AG04450 (cell line): Measurements from ENCODE around the gene TMC1. TPM values are rescaled to one million over a fixed set of nuclear protein-coding genes. Genes with fewer than 3 reads are reported as not detected.

Source experiments
- CTCF ChIA-PET: fragments of 300-600, 350-600 bp; formaldehyde crosslinking; extraction: SDS; loops from one replicate; lab custom pipeline; 2022; ENCODE audit warnings: antibody characterized with exemption, inconsistent platforms; lab: Charles Lee
- POLR2A ChIA-PET: fragments of 350-600 bp; formaldehyde crosslinking; extraction: SDS; loops from one replicate; lab custom pipeline; 2021; ENCODE audit warnings: antibody characterized with exemption, inconsistent platforms; lab: Yijun Ruan, JAX
- DNase-seq: peaks from one replicate; pipeline ENCODE4 v3.0.0-alpha.2; 2011; ENCODE audit warnings: low read depth, low spot score
- H3K27ac ChIP-seq: one replicate; pipeline ENCODE4 v1.5.1; 2012; ENCODE audit warnings: low read depth, low read length, control low read depth
- H3K27me3 ChIP-seq: one replicate; pipeline ENCODE4 v1.6.0; 2012; ENCODE audit warnings: low read length; ENCODE audit not compliant: control insufficient read depth, insufficient read depth
- H3K4me3 ChIP-seq: 2 replicates; pipeline ENCODE4 v1.5.1; 2011; ENCODE audit warnings: mild to moderate bottlenecking, low read depth, low read length, control low read depth
- H3K9me3 ChIP-seq: 2 replicates; pipeline ENCODE4 v1.5.1; 2012; ENCODE audit warnings: low read length; ENCODE audit not compliant: control insufficient read depth, insufficient read depth
- polyA plus RNA-seq: library from polyadenylated mRNA; depleted of rRNA; stranded (reverse); fragments of >200 nt; gene quantifications from 2 replicates; pipeline ENCODE4 v1.2.3, GENCODE V29; 2011
- TF ChIP-seq, protein P1 (sequence below): IDR thresholded peaks from 2 replicates; pipeline ENCODE4 v1.5.1; 2011; ENCODE audit warnings: low read depth, low read length, control low read depth, inconsistent platforms

Gene TMC1
- polyA plus RNA-seq, 1 experiment: not detected

DNA sequence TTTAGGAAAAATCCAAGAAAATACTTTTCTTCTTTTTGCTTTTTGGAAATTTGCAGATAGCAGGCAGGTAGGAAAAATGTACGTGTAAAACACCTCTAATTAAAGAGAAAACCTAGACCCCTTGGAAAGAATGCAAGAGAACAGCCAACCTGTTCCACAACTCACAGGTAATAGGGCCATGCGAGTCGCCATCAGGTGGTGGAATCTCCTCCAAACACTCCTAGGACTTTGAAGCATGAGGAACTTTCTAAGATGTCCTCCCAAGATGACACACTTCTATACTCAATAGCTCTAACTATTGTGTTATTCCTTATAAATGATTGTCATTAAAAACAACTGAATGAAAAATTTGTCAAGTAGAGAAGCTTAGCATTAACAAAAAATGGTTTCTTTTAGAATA, 174.0 kb downstream of the TMC1 start:
- CTCF ChIA-PET: interaction anchor here (2.1 kb wide), 1 partner anchor 414 kb away, joined by 10 read pairs; no protein-coding TSS in a partner anchor
- Histone ChIP-seq H3K9me3 (no peaks in the 10 kb centered on the region), H3K27me3 (no peaks in the 10 kb centered on the region), H3K27ac (no peak overlapping the region), H3K4me3 (no peak overlapping the region)
- TF ChIP-seq, protein P1, sequence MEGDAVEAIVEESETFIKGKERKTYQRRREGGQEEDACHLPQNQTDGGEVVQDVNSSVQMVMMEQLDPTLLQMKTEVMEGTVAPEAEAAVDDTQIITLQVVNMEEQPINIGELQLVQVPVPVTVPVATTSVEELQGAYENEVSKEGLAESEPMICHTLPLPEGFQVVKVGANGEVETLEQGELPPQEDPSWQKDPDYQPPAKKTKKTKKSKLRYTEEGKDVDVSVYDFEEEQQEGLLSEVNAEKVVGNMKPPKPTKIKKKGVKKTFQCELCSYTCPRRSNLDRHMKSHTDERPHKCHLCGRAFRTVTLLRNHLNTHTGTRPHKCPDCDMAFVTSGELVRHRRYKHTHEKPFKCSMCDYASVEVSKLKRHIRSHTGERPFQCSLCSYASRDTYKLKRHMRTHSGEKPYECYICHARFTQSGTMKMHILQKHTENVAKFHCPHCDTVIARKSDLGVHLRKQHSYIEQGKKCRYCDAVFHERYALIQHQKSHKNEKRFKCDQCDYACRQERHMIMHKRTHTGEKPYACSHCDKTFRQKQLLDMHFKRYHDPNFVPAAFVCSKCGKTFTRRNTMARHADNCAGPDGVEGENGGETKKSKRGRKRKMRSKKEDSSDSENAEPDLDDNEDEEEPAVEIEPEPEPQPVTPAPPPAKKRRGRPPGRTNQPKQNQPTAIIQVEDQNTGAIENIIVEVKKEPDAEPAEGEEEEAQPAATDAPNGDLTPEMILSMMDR: no peak
- no peak for DNase-seq
- POLR2A ChIA-PET: no interaction called here

DNA sequence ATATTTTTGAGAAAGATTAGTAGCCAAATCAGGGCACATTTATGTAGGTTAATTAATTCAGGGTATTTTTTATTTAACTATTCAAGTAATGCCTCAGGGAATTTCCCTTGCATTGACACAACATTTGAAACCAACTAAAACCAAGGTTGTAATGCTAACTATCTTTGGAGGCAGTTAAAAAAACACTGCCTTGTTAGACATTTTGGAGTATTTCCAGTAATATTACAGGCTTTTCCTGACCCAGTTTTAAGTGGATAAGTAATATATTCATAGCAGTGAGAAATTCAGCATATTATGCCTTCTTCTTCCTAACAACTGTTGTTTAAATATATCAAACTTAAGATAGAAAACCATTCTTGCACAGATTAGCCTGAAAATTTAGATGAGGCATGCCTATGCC, 175.1 kb downstream of the TMC1 start:
- no peaks in the 10 kb centered on the region for H3K9me3 ChIP-seq
- ChIA-PET CTCF (interaction anchor here (0.6 kb wide), 1 partner anchor 766 kb away, joined by 8 read pairs; no protein-coding TSS in a partner anchor), POLR2A (no interaction called here)
- no peak for DNase-seq
- TF ChIP-seq, protein P1: no peak
- no peaks in the 10 kb centered on the region for H3K27me3 ChIP-seq
- H3K4me3 ChIP-seq: no peak overlapping the region
- no peak overlapping the region for H3K27ac ChIP-seq

- Histone ChIP-seq H3K27me3 (no peaks in the 10 kb centered on the region), H3K27ac (no peak overlapping the region), H3K9me3 (no peaks in the 10 kb centered on the region), H3K4me3 (no peak overlapping the region)
- no peak for DNase-seq
- ChIA-PET CTCF (no interaction called here), POLR2A (no interaction called here)
- TF ChIP-seq, protein P1: no peak
Measured at GRCh38 chr9:72701510-72701909, 180.1 kb downstream of the TMC1 start.

DNA sequence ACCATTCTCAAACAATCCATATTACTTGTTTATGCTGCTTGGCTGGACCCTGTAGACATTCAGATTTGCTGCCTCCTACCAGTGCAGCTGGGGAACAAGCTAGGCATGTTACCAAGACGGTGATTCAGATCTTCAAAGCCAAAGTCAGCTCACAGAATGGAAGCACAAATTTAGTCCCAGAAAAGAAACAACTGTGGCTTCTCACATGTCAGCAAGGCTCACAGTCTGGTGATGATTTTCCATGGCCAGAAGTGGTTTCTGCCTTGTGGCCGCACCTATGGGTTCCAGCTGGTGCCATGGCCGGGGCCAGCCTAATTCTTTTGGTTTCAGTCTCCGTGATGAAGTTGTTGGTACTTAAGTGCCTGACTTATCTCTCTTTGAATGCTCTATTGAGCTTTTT, 182.2 kb downstream of the TMC1 start:
- no peak overlapping the region for H3K4me3 ChIP-seq
- H3K27me3 ChIP-seq: no peaks in the 10 kb centered on the region
- DNase-seq: no peak
- TF ChIP-seq, protein P1: no peak
- POLR2A ChIA-PET: no interaction called here
- no peaks in the 10 kb centered on the region for H3K9me3 ChIP-seq
- CTCF ChIA-PET: interaction anchor here (1.2 kb wide), 1 partner anchor 423 kb away, joined by 5 read pairs; no protein-coding TSS in a partner anchor
- no peak overlapping the region for H3K27ac ChIP-seq

DNA sequence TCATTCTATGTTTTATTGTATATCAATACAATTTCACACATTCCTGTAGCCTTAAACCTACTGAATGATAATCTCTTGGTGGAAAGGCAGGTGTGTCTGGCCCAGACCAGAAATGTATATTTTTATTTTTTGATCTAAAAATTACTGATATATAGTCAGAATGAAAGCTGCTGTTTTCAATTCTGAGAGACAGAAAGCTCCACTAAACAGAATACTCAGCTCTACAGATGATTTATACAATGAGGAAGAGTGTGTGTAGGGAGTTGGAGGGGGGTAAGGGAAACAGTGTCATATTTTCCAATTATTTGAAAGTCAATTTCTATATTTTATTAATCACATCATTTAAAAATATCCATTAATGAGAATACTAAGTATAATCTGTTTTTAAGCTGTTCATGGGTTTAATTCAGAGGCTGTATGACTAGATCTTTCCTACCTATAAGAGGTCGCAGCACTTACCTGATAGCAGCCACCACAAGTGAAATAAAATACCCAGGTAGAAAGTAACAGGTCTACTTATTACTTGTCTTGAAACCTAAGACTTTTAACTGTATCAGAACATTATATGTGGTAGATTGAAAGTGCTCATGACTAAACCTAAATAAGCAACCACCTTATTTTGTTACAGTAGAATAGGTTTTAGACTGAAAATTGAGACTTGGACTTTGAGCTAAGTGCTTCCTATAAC, 183.4 kb downstream of the TMC1 start:
- no peak overlapping the region for H3K27ac ChIP-seq
- H3K27me3 ChIP-seq: no peaks in the 10 kb centered on the region
- TF ChIP-seq, protein P1: no peak
- CTCF ChIA-PET: no interaction called here
- H3K9me3 ChIP-seq: no peaks in the 10 kb centered on the region
- H3K4me3 ChIP-seq: no peak overlapping the region
- POLR2A ChIA-PET: no interaction called here
- no peak for DNase-seq
